Peyer's patch (tissue), 4 donors: ENCODE measurements around the gene CCDC192.

Experiments used
- POLR2A ChIP-seq, 2 donors: fragments of 450-650 bp; IDR thresholded peaks; one replicate each; pipeline ENCODE4 v1.5.1; 2017; ENCODE audit warnings: antibody characterized with exemption in 2 of 2, mild to moderate bottlenecking in 2 of 2, moderate library complexity in 2 of 2
- TF ChIP-seq, protein P1 (sequence below), 6 experiments: fragments of 450-650 bp in 4 of 6; fragments of 200-600 bp in 2 of 6; sonication (generic) in 1 of 6; IDR thresholded peaks; one replicate each; pipeline ENCODE4 v1.5.1; 2017 to 2019; ENCODE audit warnings: antibody characterized with exemption in 6 of 6, mild to moderate bottlenecking in 3 of 6, moderate library complexity in 1 of 6

DNA sequence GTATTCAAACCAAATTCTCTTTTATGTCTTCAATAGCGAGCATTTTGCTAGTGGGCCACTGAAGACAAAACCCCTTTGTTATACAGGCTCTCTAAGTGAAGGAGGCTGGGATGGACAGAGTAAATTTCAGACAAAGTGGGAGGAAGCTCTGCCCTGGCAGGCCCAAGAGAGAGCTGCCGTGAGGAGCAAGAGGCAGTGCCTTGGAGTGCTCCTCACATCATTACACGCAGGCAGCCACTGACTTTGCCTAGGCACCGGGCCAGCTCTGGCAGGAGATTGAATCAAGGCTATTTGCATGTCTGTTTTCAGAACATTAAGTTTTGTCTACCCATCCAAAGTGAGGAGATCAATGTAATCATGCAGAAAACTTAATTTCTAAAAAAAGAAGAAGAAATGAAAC is 167.7 kb downstream of the CCDC192 start:
- TF ChIP-seq, protein P1, sequence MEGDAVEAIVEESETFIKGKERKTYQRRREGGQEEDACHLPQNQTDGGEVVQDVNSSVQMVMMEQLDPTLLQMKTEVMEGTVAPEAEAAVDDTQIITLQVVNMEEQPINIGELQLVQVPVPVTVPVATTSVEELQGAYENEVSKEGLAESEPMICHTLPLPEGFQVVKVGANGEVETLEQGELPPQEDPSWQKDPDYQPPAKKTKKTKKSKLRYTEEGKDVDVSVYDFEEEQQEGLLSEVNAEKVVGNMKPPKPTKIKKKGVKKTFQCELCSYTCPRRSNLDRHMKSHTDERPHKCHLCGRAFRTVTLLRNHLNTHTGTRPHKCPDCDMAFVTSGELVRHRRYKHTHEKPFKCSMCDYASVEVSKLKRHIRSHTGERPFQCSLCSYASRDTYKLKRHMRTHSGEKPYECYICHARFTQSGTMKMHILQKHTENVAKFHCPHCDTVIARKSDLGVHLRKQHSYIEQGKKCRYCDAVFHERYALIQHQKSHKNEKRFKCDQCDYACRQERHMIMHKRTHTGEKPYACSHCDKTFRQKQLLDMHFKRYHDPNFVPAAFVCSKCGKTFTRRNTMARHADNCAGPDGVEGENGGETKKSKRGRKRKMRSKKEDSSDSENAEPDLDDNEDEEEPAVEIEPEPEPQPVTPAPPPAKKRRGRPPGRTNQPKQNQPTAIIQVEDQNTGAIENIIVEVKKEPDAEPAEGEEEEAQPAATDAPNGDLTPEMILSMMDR (IDR thresholded peaks at IDR 0.05) = no peak
- TF ChIP-seq POLR2A (IDR thresholded peaks at IDR 0.05) = no peak
